HepG2 (cell line): ENCODE data around the gene RGS19. TPM values are rescaled to one million over a fixed set of nuclear protein-coding genes. Genes with fewer than 3 reads are reported as not detected.

ENCODE experiments used
- ATF1 ChIP-seq: IDR thresholded peaks from 2 replicates; pipeline ENCODE4 v1.6.1; 2016; ENCODE audit warnings: mild to moderate bottlenecking, control low read depth
- BRF2 ChIP-seq: sonication (generic); formaldehyde crosslinking; IDR thresholded peaks from 2 replicates; pipeline ENCODE4 v1.8.1; 2022; ENCODE audit warnings: mild to moderate bottlenecking, missing genetic modification reagents
- ERF ChIP-seq: IDR thresholded peaks from 2 replicates; pipeline ENCODE4 v1.6.1; 2018; ENCODE audit warnings: missing biosample characterization, missing genetic modification reagents
- FOXC1 ChIP-seq: sonication (generic); formaldehyde crosslinking; IDR thresholded peaks from 2 replicates; pipeline ENCODE4 v1.8.0; 2022; ENCODE audit warnings: mild to moderate bottlenecking, missing genetic modification reagents, borderline replicate concordance
- KAT8 ChIP-seq: IDR thresholded peaks from 2 replicates; pipeline ENCODE4 v1.6.1; 2016; ENCODE audit warnings: missing genetic modification reagents, missing compliant biosample characterization
- KLF16 ChIP-seq, 2 experiments: sonication (generic) in 1 of 2; formaldehyde crosslinking in 1 of 2; IDR thresholded peaks; 2 replicates each; pipeline versions ENCODE4 v1.6.1 to v1.8.0; 2016 to 2023; ENCODE audit warnings: missing genetic modification reagents in 2 of 2, missing compliant biosample characterization in 1 of 2
- POGZ ChIP-seq: sonication (generic); formaldehyde crosslinking; IDR thresholded peaks from 2 replicates; pipeline ENCODE4 v1.4.0; 2020; ENCODE audit warnings: mild to moderate bottlenecking, missing genetic modification reagents
- REPIN1 ChIP-seq: sonication (generic); formaldehyde crosslinking; IDR thresholded peaks from 2 replicates; pipeline ENCODE4 v1.8.0; 2022; ENCODE audit warnings: missing genetic modification reagents, low read depth, mild to moderate bottlenecking, borderline replicate concordance
- SAFB2 ChIP-seq: sonication (generic); formaldehyde crosslinking; IDR thresholded peaks from 2 replicates; pipeline ENCODE4 v1.5.1; 2020; ENCODE audit warnings: missing genetic modification reagents, low read depth, mild to moderate bottlenecking, borderline replicate concordance
- SALL2 ChIP-seq: sonication (generic); formaldehyde crosslinking; IDR thresholded peaks from 2 replicates; pipeline ENCODE4 v1.8.1; 2023; ENCODE audit warnings: mild to moderate bottlenecking, missing genetic modification reagents, inconsistent platforms
- SRSF9 ChIP-seq: fragments of 200-400 bp; formaldehyde crosslinking; IDR thresholded peaks from 2 replicates; pipeline ENCODE4 v1.6.1; 2018; ENCODE audit warnings: borderline replicate concordance, mild to moderate bottlenecking, low read depth, low read length; ENCODE audit not compliant: insufficient read depth, poor library complexity, severe bottlenecking
- STAT6 ChIP-seq: sonication (generic); formaldehyde crosslinking; IDR thresholded peaks from 2 replicates; pipeline ENCODE4 v1.4.0; 2020; ENCODE audit warnings: missing genetic modification reagents, mild to moderate bottlenecking, borderline replicate concordance
- TEAD2 ChIP-seq: sonication (generic); formaldehyde crosslinking; IDR thresholded peaks from 2 replicates; pipeline ENCODE4 v1.9.0; 2021; ENCODE audit warnings: missing genetic modification reagents
- ZBTB2 ChIP-seq: sonication (generic); formaldehyde crosslinking; IDR thresholded peaks from 2 replicates; pipeline ENCODE4 v1.8.0; 2022; ENCODE audit warnings: low read depth, missing genetic modification reagents
- ZBTB44 ChIP-seq: sonication (generic); formaldehyde crosslinking; IDR thresholded peaks from 2 replicates; pipeline ENCODE4 v1.4.0; 2020; ENCODE audit warnings: missing genetic modification reagents
- ZKSCAN1 ChIP-seq: fragments of 150-350 bp; IDR thresholded peaks from 2 replicates; pipeline ENCODE4 v1.6.1; 2014; ENCODE audit warnings: low read length
- ZNF430 ChIP-seq: sonication (generic); formaldehyde crosslinking; IDR thresholded peaks from 2 replicates; pipeline ENCODE4 v1.9.0; 2021; ENCODE audit warnings: mild to moderate bottlenecking, missing genetic modification reagents
- ZNF451 ChIP-seq: sonication (generic); formaldehyde crosslinking; IDR thresholded peaks from 2 replicates; pipeline ENCODE4 v1.5.0; 2020; ENCODE audit warnings: mild to moderate bottlenecking, missing genetic modification reagents
- ZNF496 ChIP-seq: sonication (generic); formaldehyde crosslinking; IDR thresholded peaks from 2 replicates; pipeline ENCODE4 v1.8.1; 2023; ENCODE audit warnings: mild to moderate bottlenecking, moderate library complexity, missing genetic modification reagents; ENCODE audit not compliant: insufficient replicate concordance
- ZNF510 ChIP-seq: sonication (generic); formaldehyde crosslinking; IDR thresholded peaks from 2 replicates; pipeline ENCODE4 v1.4.0; 2020; ENCODE audit warnings: low read depth, mild to moderate bottlenecking, missing genetic modification reagents
- ZNF740 ChIP-seq: sonication (generic); formaldehyde crosslinking; IDR thresholded peaks from 2 replicates; pipeline ENCODE4 v1.4.0; 2020; ENCODE audit warnings: missing genetic modification reagents
- ZNF747 ChIP-seq: sonication (generic); formaldehyde crosslinking; IDR thresholded peaks from 2 replicates; pipeline ENCODE4 v1.8.1; 2023; ENCODE audit warnings: missing genetic modification reagents, mild to moderate bottlenecking, borderline replicate concordance
- ZSCAN25 ChIP-seq: sonication (generic); formaldehyde crosslinking; IDR thresholded peaks from 2 replicates; pipeline ENCODE4 v1.8.0; 2022; ENCODE audit warnings: mild to moderate bottlenecking, missing genetic modification reagents
- polyA plus RNA-seq, 8 experiments: library from polyadenylated mRNA; depleted of rRNA in 3 of 8; stranded (reverse) in 7 of 8; unstranded in 1 of 8; fragments of >200 nt; fragmentation: Illumina TruSeq in 4 of 8; extraction: Trizol in 4 of 8; gene quantifications; 2 replicates each; pipeline versions ENCODE4 v1.2.1 to v1.2.3, GENCODE V29; 2011 to 2016; ENCODE audit warnings: low read depth in 4 of 8, missing spikeins in 1 of 8, mixed read lengths in 1 of 8; ENCODE audit not compliant: insufficient read depth in 1 of 8
- total RNA-seq, 5 experiments: library from RNA; depleted of rRNA; stranded (reverse); fragments of >200 nt; fragmentation: Illumina TruSeq; extraction: Trizol; gene quantifications; 2 replicates each; pipeline ENCODE4 v1.2.3, GENCODE V29; 2016; ENCODE audit warnings: low read depth in 1 of 5

RGS19 gene
- total and polyA plus RNA-seq, 2 of the 13 experiments (the other 11 are each of a cell fraction or from before 2014, with no cell fraction given), result 10.7 to 11.9 TPM

- TF ChIP-seq ZNF740 (CRISPR knock-in tag), result no peak
- no peak for TF ChIP-seq ZKSCAN1
- TF ChIP-seq FOXC1 (CRISPR knock-in tag), result no peak
- no peak for TF ChIP-seq TEAD2 (CRISPR knock-in tag)
- no peak for TF ChIP-seq BRF2
- no peak for TF ChIP-seq ERF (CRISPR knock-in tag)
- peak; percentile 12; the same call in 1 of the 2 replicates for TF ChIP-seq ZNF747
- TF ChIP-seq REPIN1 (CRISPR knock-in tag), result no peak
- TF ChIP-seq KAT8 (CRISPR knock-in tag), result no peak
- TF ChIP-seq ZNF451 (CRISPR knock-in tag), result no peak
- TF ChIP-seq ZSCAN25 (CRISPR knock-in tag), result no peak
- 0 out of 2 replicates have a peak, but pooled peaks have one; percentile 41 for TF ChIP-seq SAFB2
- no peak for TF ChIP-seq SALL2 (CRISPR knock-in tag)
- no peak for TF ChIP-seq STAT6 (CRISPR knock-in tag)
- no peak for TF ChIP-seq ATF1 (CRISPR knock-in tag)
- no peak for TF ChIP-seq KLF16 (CRISPR knock-in tag; IDR thresholded peaks at IDR 0.05)
- no peak; the same call in 1 of the 2 replicates for TF ChIP-seq ZNF510 (CRISPR knock-in tag)
- no peak for TF ChIP-seq POGZ (CRISPR knock-in tag)
- no peak for TF ChIP-seq ZNF430
- no peak for TF ChIP-seq ZBTB2 (CRISPR knock-in tag)
- TF ChIP-seq ZBTB44 (CRISPR knock-in tag), result no peak
- TF ChIP-seq SRSF9, result no peak
- TF ChIP-seq ZNF496, result no peak
Observed at GRCh38 chr20:64055396-64055892, 23.9 kb downstream of the RGS19 start (continued).
